Measurements from ENCODE around the gene PPFIBP1.
"Not testable (repeated sequence)": the region's sequence is repeated elsewhere in the genome, so short reads cannot be mapped to it uniquely, and the experiment has no call there.

The PPFIBP1 gene

DNA sequence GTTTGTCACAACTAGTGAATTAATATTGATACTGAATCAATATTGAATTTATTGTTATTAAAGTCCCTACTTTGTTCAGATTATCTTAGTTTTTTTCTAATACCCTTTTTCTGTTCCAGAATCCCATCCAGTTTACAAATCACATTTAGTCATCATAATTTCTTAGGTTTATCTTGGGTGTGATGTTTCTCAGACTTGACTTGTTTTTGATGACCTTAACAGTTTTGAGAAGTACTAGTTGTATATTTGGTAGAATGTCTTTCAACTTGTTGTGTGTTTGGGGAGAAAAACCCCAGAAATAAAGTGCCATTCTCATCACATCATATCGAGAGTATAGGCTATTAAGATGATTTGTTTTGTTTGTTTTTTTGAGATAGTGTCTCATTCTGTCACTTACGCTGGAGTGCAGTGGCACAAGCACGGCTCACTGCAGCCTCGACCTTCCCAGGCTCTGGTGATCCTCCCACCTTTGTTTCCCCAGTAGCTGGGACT, 206.1 kb downstream of the PPFIBP1 start:
- no peak for DNase-seq

- DNase-seq = peak in 1 of 2 experiments; percentile 14
Measured at GRCh38 chr12:27732281-27732680, 208.3 kb downstream of the PPFIBP1 start.

GRCh38 chr12:27733052-27733656, 209.1 kb downstream of the PPFIBP1 start:
- DNase-seq = peak in 1 of 2 experiments; percentile 23

DNA sequence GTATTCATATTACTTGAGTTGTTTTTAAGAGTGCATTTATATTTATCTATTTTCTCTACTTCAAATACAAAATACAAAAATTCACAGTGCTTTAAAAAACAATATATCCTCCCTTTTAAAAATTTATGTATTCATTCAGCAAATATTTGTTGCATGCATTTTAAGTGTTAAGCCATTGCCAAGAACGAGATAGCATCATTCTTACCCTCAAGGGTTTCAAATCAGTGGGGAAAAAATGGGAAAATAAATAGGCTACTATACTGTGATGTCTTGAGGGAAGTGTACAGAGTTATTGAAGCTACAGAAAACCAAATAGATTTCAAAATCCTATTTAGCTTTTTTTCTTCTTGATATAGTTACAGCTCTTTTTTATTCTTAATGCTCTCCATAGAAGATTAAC, 209.8 kb downstream of the PPFIBP1 start:
- DNase-seq = no peak

DNA sequence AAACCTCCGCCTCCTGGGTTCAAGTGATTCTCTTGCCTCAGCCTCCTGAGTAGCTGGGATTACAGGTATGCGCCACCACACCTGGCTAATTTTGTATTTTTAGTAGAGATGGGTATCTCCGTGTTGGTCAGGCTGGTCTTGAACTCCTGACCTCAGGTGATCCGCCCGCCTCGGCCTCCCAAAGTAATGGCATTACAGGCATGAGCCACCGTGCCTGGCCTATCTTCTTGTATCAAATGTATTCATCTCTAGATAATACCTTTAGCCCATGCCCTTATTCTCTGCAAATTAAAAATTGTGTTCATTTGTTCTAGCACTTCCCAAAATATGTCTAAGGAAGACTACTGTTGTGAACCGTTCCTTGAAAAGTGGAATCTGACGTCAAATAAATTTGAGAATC, 210.3 kb downstream of the PPFIBP1 start:
- DNase-seq = not testable (repeated sequence)

DNA sequence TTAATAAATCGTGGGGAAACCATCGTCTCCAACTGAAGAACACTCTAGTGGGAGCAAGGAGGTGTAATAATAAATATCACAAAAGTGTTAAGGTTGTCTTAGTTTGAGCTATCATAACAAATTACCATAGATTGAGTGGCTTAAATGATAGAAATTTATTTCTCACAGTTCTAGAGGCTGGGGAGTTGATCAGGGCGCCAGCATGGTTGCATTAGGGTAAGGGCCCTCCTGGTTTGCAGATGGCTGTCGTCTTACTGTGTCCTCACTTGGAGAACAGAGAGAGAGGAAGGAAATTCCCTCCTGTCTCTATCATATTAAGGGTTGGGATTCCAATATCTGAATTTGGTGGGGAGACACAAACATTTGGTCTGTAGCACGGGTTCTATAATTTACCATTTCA, 219.6 kb downstream of the PPFIBP1 start:
- DNase-seq = no peak

Data from NCI-H1930 (cell line).